Fibroblast of lung (primary cell): Measurements from ENCODE around the gene TCF12. TPM values are rescaled to one million over a fixed set of nuclear protein-coding genes. Genes with fewer than 3 reads are reported as not detected.
A peak's percentile ranks its signal among the peaks of the same experiment; 100 is the strongest.

Experiments
- DNase-seq, 2 donors: peaks; one replicate each; pipeline versions ENCODE4 v3.0.0 to v3.0.0-alpha.2; 2010; ENCODE audit warnings: low read depth in 2 of 2
- H2AFZ ChIP-seq: 2 replicates; pipeline ENCODE4 v1.5.1; 2012; ENCODE audit warnings: low read length, control low read depth, inconsistent platforms
- H3K27ac ChIP-seq: 2 replicates; pipeline ENCODE4 v1.5.1; 2011; ENCODE audit warnings: low read length, control low read depth; ENCODE audit not compliant: insufficient read depth
- H3K27me3 ChIP-seq: 2 replicates; pipeline ENCODE4 v1.5.1; 2011; ENCODE audit warnings: mild to moderate bottlenecking, low read length; ENCODE audit not compliant: control insufficient read depth, insufficient read depth
- H3K36me3 ChIP-seq: 2 replicates; pipeline ENCODE4 v1.5.1; 2011; ENCODE audit warnings: low read length; ENCODE audit not compliant: control insufficient read depth, insufficient read depth
- H3K4me1 ChIP-seq: 2 replicates; pipeline ENCODE4 v1.5.1; 2011; ENCODE audit warnings: low read length; ENCODE audit not compliant: control insufficient read depth, insufficient read depth; ENCODE audit errors: extremely low read depth
- H3K4me2 ChIP-seq: 2 replicates; pipeline ENCODE4 v1.5.1; 2011; ENCODE audit warnings: low read length, control low read depth; ENCODE audit not compliant: insufficient read depth; ENCODE audit errors: extremely low read depth
- H3K4me3 ChIP-seq, 4 experiments: fragments of 200-600 bp in 1 of 4; sonication (generic) in 1 of 4; replicated peaks in 1 of 4; 2 replicates each; pipeline ENCODE4 v1.5.1; 2011 to 2016; ENCODE audit warnings: low read length in 4 of 4, low read depth in 3 of 4, mild to moderate bottlenecking in 3 of 4, control low read depth in 2 of 4, inconsistent platforms in 1 of 4, mixed read lengths in 1 of 4; ENCODE audit not compliant: insufficient read depth in 1 of 4; ENCODE audit errors: control extremely low read depth in 1 of 4
- H3K79me2 ChIP-seq: 2 replicates; pipeline ENCODE4 v1.5.1; 2012; ENCODE audit warnings: mild to moderate bottlenecking, low read length, inconsistent platforms; ENCODE audit not compliant: control insufficient read depth, insufficient read depth
- H3K9ac ChIP-seq: 2 replicates; pipeline ENCODE4 v1.5.1; 2011; ENCODE audit warnings: mild to moderate bottlenecking, low read length, control low read depth; ENCODE audit not compliant: insufficient read depth
- H3K9me3 ChIP-seq: 2 replicates; pipeline ENCODE4 v1.5.1; 2012; ENCODE audit warnings: low read depth, low read length; ENCODE audit not compliant: control insufficient read depth, insufficient read depth
- H4K20me1 ChIP-seq: 2 replicates; pipeline ENCODE4 v1.5.1; 2011; ENCODE audit warnings: low read length; ENCODE audit not compliant: control insufficient read depth, insufficient read depth; ENCODE audit errors: extremely low read depth
- CTCF ChIP-seq, 2 donors: IDR thresholded peaks in 1 of 2; conservative IDR thresholded peaks in 1 of 2; 1 replicate in 1 of 2; 2 replicates in 1 of 2; pipeline ENCODE4 v1.5.1; 2011 to 2012; ENCODE audit warnings: low read length in 2 of 2, control low read depth in 1 of 2, inconsistent platforms in 1 of 2, low read depth in 1 of 2, mild to moderate bottlenecking in 1 of 2
- EZH2 ChIP-seq: IDR thresholded peaks from 2 replicates; pipeline ENCODE4 v1.5.1; 2012; ENCODE audit warnings: low read length, control low read depth, mild to moderate bottlenecking; ENCODE audit errors: missing control alignments
- polyA plus RNA-seq, 2 donors: library from polyadenylated mRNA; depleted of rRNA in 1 of 2; stranded (reverse) in 1 of 2; unstranded in 1 of 2; fragments of >200 nt; gene quantifications; 2 replicates each; pipeline ENCODE4 v1.2.1, GENCODE V29; 2011 to 2012; ENCODE audit warnings: missing spikeins in 1 of 2
- total RNA-seq: library from RNA; depleted of rRNA; stranded (reverse); fragments of >200 nt; gene quantifications from 2 replicates; pipeline ENCODE4 v1.2.1, GENCODE V29; 2014

The TCF12 gene
- total and polyA plus RNA-seq, 2 donors (not counting 1 experiment from before 2014, with no cell fraction given): 105 to 232 TPM

GRCh38 chr15:56988219-56988618 is 69.8 kb downstream of the TCF12 start:
- H3K4me3 ChIP-seq: no peak overlapping the region
- peaks cover 53% of the 10 kb centered on the region for H3K79me2 ChIP-seq
- no peak for TF ChIP-seq CTCF (conservative IDR thresholded peaks at IDR 0.05 in 1 of 2, IDR thresholded peaks at IDR 0.05 in 1 of 2; ENCODE audit: low read depth in 1 of 2, low read length in 2 of 2)
- TF ChIP-seq EZH2: no peak
- H3K9ac ChIP-seq: no peak overlapping the region
- no peak overlapping the region for H2AFZ ChIP-seq
- H3K27me3 ChIP-seq: no peaks in the 10 kb centered on the region
- no peak overlapping the region for H3K27ac ChIP-seq
- no peak for DNase-seq
- H3K4me1 ChIP-seq: peaks cover 10% of the 10 kb centered on the region
- H4K20me1 ChIP-seq: no peaks in the 10 kb centered on the region
- no peaks in the 10 kb centered on the region for H3K9me3 ChIP-seq
- H3K4me2 ChIP-seq: no peak overlapping the region
- no peaks in the 10 kb centered on the region for H3K36me3 ChIP-seq

DNA sequence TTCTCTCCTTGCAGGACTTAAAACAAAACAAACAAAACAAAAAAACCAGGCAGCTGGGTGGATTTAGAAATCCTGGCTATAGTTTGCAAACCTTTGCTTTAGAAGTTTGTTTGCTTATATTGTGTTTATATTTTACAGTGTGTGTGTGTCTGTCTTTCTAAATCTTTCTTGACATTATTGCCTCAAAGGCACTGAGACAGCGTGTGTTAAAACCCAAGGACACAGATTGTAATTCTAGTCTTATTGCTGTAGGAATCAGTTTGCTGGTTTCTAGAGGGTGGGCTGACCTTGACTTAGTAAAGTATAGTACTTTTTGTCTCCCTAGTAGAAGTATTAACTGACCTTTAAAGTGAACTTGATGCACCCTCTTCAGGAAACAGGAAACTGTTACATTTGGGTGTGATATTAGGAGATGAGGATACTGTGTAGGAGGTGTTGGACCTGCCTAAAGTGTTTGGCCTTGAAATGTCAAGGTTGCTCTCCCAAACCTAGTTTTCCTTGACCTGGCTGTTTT is 71.0 kb downstream of the TCF12 start:
- TF ChIP-seq EZH2: no peak
- TF ChIP-seq CTCF (conservative IDR thresholded peaks at IDR 0.05 in 1 of 2, IDR thresholded peaks at IDR 0.05 in 1 of 2; ENCODE audit: low read depth in 1 of 2, low read length in 2 of 2): no peak
- Histone ChIP-seq H3K36me3 (no peaks in the 10 kb centered on the region), H4K20me1 (no peaks in the 10 kb centered on the region), H3K4me3 (no peak overlapping the region), H3K9ac (no peak overlapping the region), H3K27me3 (no peaks in the 10 kb centered on the region), H3K79me2 (peaks cover 46% of the 10 kb centered on the region), H3K4me1 (peaks cover 9% of the 10 kb centered on the region), H2AFZ (no peak overlapping the region), H3K9me3 (no peaks in the 10 kb centered on the region), H3K27ac (no peak overlapping the region), H3K4me2 (peak overlapping the region; percentile 36)
- peak in 1 of 2 donors; percentile 30 for DNase-seq

- no peaks in the 10 kb centered on the region for H3K36me3 ChIP-seq
- H4K20me1 ChIP-seq: no peaks in the 10 kb centered on the region
- peaks cover 5% of the 10 kb centered on the region for H3K4me1 ChIP-seq
Measured at GRCh38 chr15:56991017-56991416, 72.6 kb downstream of the TCF12 start.

More at GRCh38 chr15:56991017-56991416, 72.6 kb downstream of the TCF12 start:
- Histone ChIP-seq H3K9ac (no peak overlapping the region), H3K27me3 (no peaks in the 10 kb centered on the region), H3K4me2 (no peak overlapping the region), H2AFZ (no peak overlapping the region), H3K27ac (no peak overlapping the region), H3K79me2 (peaks cover 46% of the 10 kb centered on the region), H3K9me3 (no peaks in the 10 kb centered on the region), H3K4me3 (no peak overlapping the region)
- no peak for DNase-seq
- TF ChIP-seq EZH2 (no peak), CTCF (conservative IDR thresholded peaks at IDR 0.05 in 1 of 2, IDR thresholded peaks at IDR 0.05 in 1 of 2; ENCODE audit: low read depth in 1 of 2, low read length in 2 of 2) (no peak)
